ENCODE results near the gene SACM1L.

- TF ChIP-seq CTCF (IDR thresholded peaks at IDR 0.05) = no peak
- no peak for TF ChIP-seq REST (IDR thresholded peaks at IDR 0.05; ENCODE audit: insufficient read depth in 1 of 2, low read depth in 2 of 2, low read length in 1 of 2)
- TF ChIP-seq POLR2AphosphoS5 (IDR thresholded peaks at IDR 0.05; ENCODE audit: low read depth, low read length) = no peak
- TF ChIP-seq SIN3A (IDR thresholded peaks at IDR 0.05; ENCODE audit: borderline replicate concordance, insufficient read depth, low read depth, low read length) = no peak
- TF ChIP-seq TCF7L2 (IDR thresholded peaks at IDR 0.05; ENCODE audit: low read depth, low read length) = no peak
Measured at GRCh38 chr3:45712434-45713110, 23.4 kb downstream of the SACM1L start.

Data from Panc1 (cell line).